KBM-7 (cell line): ENCODE measurements around the gene HSPA12B.

Experiments
- DNase-seq: peaks from one replicate; pipeline ENCODE4 v3.0.0-alpha.2; 2015
- in situ Hi-C: fragments of 300-500 bp; cut with MboI; formaldehyde crosslinking; loops from 2 replicates; pipeline ENCODE4 v1.14.3; 2020; ENCODE audit warnings: low sequenced_read_pairs, low pct_unique_long_range_greater_than_20kb, mixed read lengths

Gene HSPA12B

GRCh38 chr20:3759884-3760283 lies 27.4 kb downstream of the HSPA12B start:
- in situ Hi-C loops, result no loop called here
- no peak for DNase-seq

- no peak for DNase-seq
- in situ Hi-C loops, result no loop called here
Observed at GRCh38 chr20:3760655-3761348, 28.3 kb downstream of the HSPA12B start.

- no peak for DNase-seq
- in situ Hi-C loops, result no loop called here
Observed at GRCh38 chr20:3763671-3764601, 31.5 kb downstream of the HSPA12B start.

- in situ Hi-C loops, result no loop called here
- no peak for DNase-seq
Observed at GRCh38 chr20:3764659-3765058, 32.2 kb downstream of the HSPA12B start.

GRCh38 chr20:3765171-3765882 lies 32.8 kb downstream of the HSPA12B start:
- in situ Hi-C loops, result no loop called here
- DNase-seq, result no peak

GRCh38 chr20:3766422-3767109 lies 34.1 kb downstream of the HSPA12B start:
- no peak for DNase-seq
- in situ Hi-C loops, result no loop called here

- DNase-seq, result no peak
- in situ Hi-C loops, result no loop called here
Observed at GRCh38 chr20:3767110-3767426, 34.6 kb downstream of the HSPA12B start.

GRCh38 chr20:3767427-3768341 lies 35.2 kb downstream of the HSPA12B start, which contains the start of gene ADISSP:
Gene ADISSP, minus strand, starts transcription at chr20:3767753. Its CDS starts 7,653 bp downstream, at chr20:3760100.
- in situ Hi-C loops, result no loop called here
- DNase-seq, result peak; percentile 98

- in situ Hi-C loops, result no loop called here
- DNase-seq, result peak; percentile 85
Observed at GRCh38 chr20:3768342-3769130, 36.1 kb downstream of the HSPA12B start.

- no peak for DNase-seq
- in situ Hi-C loops, result no loop called here
Observed at GRCh38 chr20:3771552-3772058, 39.1 kb downstream of the HSPA12B start.

- no peak for DNase-seq
- in situ Hi-C loops, result no loop called here
Observed at GRCh38 chr20:3775457-3776108, 43.1 kb downstream of the HSPA12B start.

- no peak for DNase-seq
- in situ Hi-C loops, result no loop called here
Observed at GRCh38 chr20:3777381-3777715, 44.9 kb downstream of the HSPA12B start.

- in situ Hi-C loops, result no loop called here
- no peak for DNase-seq
Observed at GRCh38 chr20:3777716-3778629, 45.5 kb downstream of the HSPA12B start.

- DNase-seq, result no peak
- in situ Hi-C loops, result no loop called here
Observed at GRCh38 chr20:3778976-3779375, 46.5 kb downstream of the HSPA12B start.

GRCh38 chr20:3781153-3781910 lies 48.8 kb downstream of the HSPA12B start, which contains the start of gene SPEF1:
Gene SPEF1, minus strand, starts transcription at chr20:3781448. Its CDS starts 161 bp downstream, at chr20:3781287.
- in situ Hi-C loops, result no loop called here
- peak; percentile 93 for DNase-seq
